GM10266 (cell line): Measurements from ENCODE around the gene KCTD8.

Experiments
- DNase-seq: peaks from one replicate; pipeline ENCODE4 v3.0.0; 2012; ENCODE audit errors: extremely low spot score
- TF ChIP-seq, protein P1 (sequence below): IDR thresholded peaks from 2 replicates; pipeline ENCODE4 v1.5.1; 2012; ENCODE audit warnings: mild to moderate bottlenecking, low read depth; ENCODE audit not compliant: control insufficient read depth, insufficient read depth; ENCODE audit errors: missing control alignments

The KCTD8 gene

GRCh38 chr4:44448521-44449461 is at the start of gene KCTD8:
KCTD8 (minus strand) TSS chr4:44448809.
- DNase-seq: peak; percentile 87
- TF ChIP-seq, protein P1, sequence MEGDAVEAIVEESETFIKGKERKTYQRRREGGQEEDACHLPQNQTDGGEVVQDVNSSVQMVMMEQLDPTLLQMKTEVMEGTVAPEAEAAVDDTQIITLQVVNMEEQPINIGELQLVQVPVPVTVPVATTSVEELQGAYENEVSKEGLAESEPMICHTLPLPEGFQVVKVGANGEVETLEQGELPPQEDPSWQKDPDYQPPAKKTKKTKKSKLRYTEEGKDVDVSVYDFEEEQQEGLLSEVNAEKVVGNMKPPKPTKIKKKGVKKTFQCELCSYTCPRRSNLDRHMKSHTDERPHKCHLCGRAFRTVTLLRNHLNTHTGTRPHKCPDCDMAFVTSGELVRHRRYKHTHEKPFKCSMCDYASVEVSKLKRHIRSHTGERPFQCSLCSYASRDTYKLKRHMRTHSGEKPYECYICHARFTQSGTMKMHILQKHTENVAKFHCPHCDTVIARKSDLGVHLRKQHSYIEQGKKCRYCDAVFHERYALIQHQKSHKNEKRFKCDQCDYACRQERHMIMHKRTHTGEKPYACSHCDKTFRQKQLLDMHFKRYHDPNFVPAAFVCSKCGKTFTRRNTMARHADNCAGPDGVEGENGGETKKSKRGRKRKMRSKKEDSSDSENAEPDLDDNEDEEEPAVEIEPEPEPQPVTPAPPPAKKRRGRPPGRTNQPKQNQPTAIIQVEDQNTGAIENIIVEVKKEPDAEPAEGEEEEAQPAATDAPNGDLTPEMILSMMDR: peak; percentile 80

GRCh38 chr4:44494810-44495701 is 46.4 kb upstream of the KCTD8 start:
- TF ChIP-seq, protein P1: no peak
- no peak for DNase-seq

DNA sequence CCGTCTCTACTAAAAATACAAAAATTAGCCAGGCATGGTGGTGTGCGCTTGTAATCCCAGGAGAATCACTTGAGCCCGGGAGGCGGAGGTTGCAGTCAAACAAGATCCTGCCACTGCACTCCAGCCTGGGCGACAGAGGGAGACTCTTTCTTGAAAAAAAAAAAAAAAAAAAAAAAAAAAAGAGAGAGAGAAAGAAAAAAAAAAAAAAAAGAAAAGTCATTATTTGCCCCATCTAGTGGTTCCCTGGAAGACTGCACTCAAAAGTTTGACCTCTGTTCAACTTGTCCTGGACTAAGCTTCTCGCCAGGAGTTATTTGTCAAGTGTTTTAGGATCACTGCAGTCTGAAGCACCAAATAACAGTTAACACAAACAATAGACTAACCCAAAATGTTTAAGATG is 45.3 kb upstream of the KCTD8 start:
- peak; percentile 10 for DNase-seq
- TF ChIP-seq, protein P1: peak; percentile 30

GRCh38 chr4:44487341-44487740 is 38.7 kb upstream of the KCTD8 start:
- TF ChIP-seq, protein P1: no peak
- DNase-seq: no peak

DNA sequence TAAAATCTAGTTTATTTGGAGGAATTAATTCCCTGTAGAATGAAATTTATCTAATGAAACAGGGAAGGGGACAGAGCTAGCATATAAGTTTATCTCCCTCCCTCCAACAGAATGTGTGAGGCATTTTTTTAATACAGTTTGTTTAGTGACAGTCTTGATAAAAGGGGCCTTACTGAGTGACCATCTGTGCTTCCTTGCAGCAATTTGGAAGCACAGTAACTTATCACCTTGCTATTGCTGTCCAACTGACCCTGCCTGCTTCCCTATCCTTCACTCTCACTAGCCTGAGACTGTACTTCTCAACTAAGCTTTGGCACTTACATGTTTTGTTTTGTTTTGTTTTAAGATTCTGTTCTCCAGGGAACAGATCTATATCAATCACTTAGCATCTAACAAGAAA is 31.1 kb upstream of the KCTD8 start:
- TF ChIP-seq, protein P1: no peak
- DNase-seq: no peak

DNA sequence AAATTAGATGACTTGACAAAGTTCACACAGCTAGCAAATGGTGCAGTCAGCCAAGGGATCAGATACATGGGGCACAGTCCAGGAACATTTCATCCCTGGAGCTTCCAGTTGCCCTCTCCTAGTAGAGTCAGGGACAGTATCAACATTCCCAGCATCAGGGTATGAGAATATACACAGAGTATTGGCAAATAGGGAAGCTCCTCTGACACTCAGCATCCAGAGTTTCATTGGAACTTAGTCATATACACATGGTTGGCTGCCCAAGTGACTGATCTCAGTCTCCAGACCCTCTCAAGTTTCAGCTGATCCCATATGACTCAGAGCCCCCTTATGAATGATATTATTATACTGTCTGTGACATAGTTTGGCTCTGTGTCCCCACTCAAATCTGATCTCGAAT is 13.7 kb upstream of the KCTD8 start:
- DNase-seq: no peak
- TF ChIP-seq, protein P1: no peak
